HepG2 (cell line): Measurements from ENCODE around the gene HJURP.

ENCODE experiments used
- EP300 ChIP-seq, 3 experiments: sonication (generic) in 1 of 3; formaldehyde crosslinking in 1 of 3; IDR thresholded peaks; 2 replicates each; pipeline versions ENCODE4 v1.5.1 to v1.6.1; 2011 to 2020; ENCODE audit warnings: low read depth in 2 of 3, low read length in 2 of 3, borderline replicate concordance in 1 of 3, improper control_type of control experiment in 1 of 3, mild to moderate bottlenecking in 1 of 3, missing genetic modification reagents in 1 of 3, moderate library complexity in 1 of 3
- KDM1A ChIP-seq: IDR thresholded peaks from 2 replicates; pipeline ENCODE4 v1.6.1; 2016; ENCODE audit warnings: missing compliant biosample characterization
- MAX ChIP-seq: IDR thresholded peaks from 2 replicates; pipeline ENCODE4 v1.6.1; 2012; ENCODE audit warnings: inconsistent platforms
- NFIB ChIP-seq: sonication (generic); formaldehyde crosslinking; IDR thresholded peaks from 2 replicates; pipeline ENCODE4 v1.9.0; 2021; ENCODE audit warnings: missing genetic modification reagents, mild to moderate bottlenecking, borderline replicate concordance
- TCF7 ChIP-seq: sonication (generic); IDR thresholded peaks from 2 replicates; pipeline ENCODE4 v1.6.1; 2016; ENCODE audit warnings: antibody characterized with exemption, low read depth
- THAP11 ChIP-seq: IDR thresholded peaks from 2 replicates; pipeline ENCODE4 v1.6.1; 2016; ENCODE audit warnings: missing biosample characterization, missing genetic modification reagents
- YEATS4 ChIP-seq: sonication (generic); formaldehyde crosslinking; IDR thresholded peaks from 2 replicates; pipeline ENCODE4 v1.4.0; 2020; ENCODE audit warnings: missing genetic modification reagents, borderline replicate concordance
- ZBTB7A ChIP-seq: sonication (generic); formaldehyde crosslinking; IDR thresholded peaks from 2 replicates; pipeline ENCODE4 v1.8.0; 2022; ENCODE audit warnings: mild to moderate bottlenecking, missing genetic modification reagents
- ZBTB8A ChIP-seq: sonication (generic); formaldehyde crosslinking; IDR thresholded peaks from 2 replicates; pipeline ENCODE4 v1.4.0; 2020; ENCODE audit warnings: mild to moderate bottlenecking, low read depth, missing genetic modification reagents, borderline replicate concordance
- ZNF513 ChIP-seq: sonication (generic); formaldehyde crosslinking; conservative IDR thresholded peaks from 2 replicates; pipeline ENCODE4 v1.5.0; 2020; ENCODE audit warnings: missing genetic modification reagents
- ZNF572 ChIP-seq: sonication (generic); formaldehyde crosslinking; IDR thresholded peaks from 2 replicates; pipeline ENCODE4 v1.5.1; 2020; ENCODE audit warnings: mild to moderate bottlenecking, missing genetic modification reagents
- TF ChIP-seq, protein P1 (sequence below): sonication (generic); IDR thresholded peaks from 2 replicates; pipeline ENCODE4 v1.6.1; 2016; ENCODE audit warnings: low read depth, borderline replicate concordance
- TF ChIP-seq, protein P2 (sequence below): sonication (generic); formaldehyde crosslinking; IDR thresholded peaks from 2 replicates; pipeline ENCODE4 v1.4.0; 2020; ENCODE audit warnings: missing genetic modification reagents
- TF ChIP-seq, protein P3 (sequence below): sonication (generic); formaldehyde crosslinking; IDR thresholded peaks from 2 replicates; pipeline ENCODE4 v1.5.0; 2020; ENCODE audit warnings: mild to moderate bottlenecking, missing genetic modification reagents, moderate library complexity

DNA sequence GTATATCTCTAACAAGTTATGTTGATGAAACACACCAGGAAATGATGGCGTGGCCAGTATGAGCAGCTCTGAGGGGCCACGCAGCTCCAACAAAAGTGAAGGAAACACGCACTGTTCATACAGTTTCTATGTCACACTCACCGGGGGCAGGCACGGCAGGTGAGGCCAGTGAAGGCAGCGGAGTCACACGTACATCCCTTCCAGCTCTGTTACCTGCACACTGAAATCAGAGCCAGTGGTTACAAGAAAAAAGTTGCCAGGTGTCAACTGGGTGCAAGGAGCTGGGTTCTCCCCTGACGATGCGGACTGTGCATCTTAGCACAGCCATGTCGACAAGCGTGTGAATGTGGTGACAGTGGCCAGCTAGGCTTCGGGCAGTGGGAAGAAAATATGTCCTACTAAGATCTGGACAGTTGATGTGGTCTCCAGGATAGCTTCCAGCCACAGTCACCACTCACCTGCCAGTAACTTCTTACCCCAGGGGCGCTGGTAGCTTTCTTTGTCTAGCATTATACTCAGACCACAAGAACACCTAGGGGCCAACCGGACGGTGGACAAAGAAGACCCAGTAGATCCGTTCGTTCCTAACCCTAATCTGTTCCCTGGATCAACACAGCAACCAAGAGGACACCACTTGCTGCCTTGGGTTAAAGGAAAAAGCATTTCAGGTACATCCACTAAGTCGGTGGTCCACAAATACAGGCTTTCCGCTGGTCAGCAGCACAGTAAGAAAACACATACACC lies 10.1 kb downstream of the HJURP start:
- TF ChIP-seq YEATS4 (no peak), THAP11 (CRISPR knock-in tag) (no peak), ZBTB8A (CRISPR knock-in tag) (no peak), NFIB (CRISPR knock-in tag) (no peak), ZBTB7A (CRISPR knock-in tag) (no peak), MAX (no peak), TCF7 (no peak), ZNF513 (CRISPR knock-in tag) (no peak), ZNF572 (CRISPR knock-in tag) (no peak), KDM1A (CRISPR knock-in tag) (no peak), EP300 (IDR thresholded peaks at IDR 0.05; ENCODE audit: low read depth in 2 of 2, low read length in 2 of 2) (no peak), EP300 (CRISPR knock-in tag; IDR thresholded peaks at IDR 0.05; ENCODE audit: borderline replicate concordance) (no peak)
- TF ChIP-seq, protein P1, sequence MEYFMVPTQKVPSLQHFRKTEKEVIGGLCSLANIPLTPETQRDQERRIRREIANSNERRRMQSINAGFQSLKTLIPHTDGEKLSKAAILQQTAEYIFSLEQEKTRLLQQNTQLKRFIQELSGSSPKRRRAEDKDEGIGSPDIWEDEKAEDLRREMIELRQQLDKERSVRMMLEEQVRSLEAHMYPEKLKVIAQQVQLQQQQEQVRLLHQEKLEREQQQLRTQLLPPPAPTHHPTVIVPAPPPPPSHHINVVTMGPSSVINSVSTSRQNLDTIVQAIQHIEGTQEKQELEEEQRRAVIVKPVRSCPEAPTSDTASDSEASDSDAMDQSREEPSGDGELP: no peak
- TF ChIP-seq, protein P2, sequence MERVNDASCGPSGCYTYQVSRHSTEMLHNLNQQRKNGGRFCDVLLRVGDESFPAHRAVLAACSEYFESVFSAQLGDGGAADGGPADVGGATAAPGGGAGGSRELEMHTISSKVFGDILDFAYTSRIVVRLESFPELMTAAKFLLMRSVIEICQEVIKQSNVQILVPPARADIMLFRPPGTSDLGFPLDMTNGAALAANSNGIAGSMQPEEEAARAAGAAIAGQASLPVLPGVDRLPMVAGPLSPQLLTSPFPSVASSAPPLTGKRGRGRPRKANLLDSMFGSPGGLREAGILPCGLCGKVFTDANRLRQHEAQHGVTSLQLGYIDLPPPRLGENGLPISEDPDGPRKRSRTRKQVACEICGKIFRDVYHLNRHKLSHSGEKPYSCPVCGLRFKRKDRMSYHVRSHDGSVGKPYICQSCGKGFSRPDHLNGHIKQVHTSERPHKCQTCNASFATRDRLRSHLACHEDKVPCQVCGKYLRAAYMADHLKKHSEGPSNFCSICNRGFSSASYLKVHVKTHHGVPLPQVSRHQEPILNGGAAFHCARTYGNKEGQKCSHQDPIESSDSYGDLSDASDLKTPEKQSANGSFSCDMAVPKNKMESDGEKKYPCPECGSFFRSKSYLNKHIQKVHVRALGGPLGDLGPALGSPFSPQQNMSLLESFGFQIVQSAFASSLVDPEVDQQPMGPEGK: no peak
- TF ChIP-seq, protein P3, sequence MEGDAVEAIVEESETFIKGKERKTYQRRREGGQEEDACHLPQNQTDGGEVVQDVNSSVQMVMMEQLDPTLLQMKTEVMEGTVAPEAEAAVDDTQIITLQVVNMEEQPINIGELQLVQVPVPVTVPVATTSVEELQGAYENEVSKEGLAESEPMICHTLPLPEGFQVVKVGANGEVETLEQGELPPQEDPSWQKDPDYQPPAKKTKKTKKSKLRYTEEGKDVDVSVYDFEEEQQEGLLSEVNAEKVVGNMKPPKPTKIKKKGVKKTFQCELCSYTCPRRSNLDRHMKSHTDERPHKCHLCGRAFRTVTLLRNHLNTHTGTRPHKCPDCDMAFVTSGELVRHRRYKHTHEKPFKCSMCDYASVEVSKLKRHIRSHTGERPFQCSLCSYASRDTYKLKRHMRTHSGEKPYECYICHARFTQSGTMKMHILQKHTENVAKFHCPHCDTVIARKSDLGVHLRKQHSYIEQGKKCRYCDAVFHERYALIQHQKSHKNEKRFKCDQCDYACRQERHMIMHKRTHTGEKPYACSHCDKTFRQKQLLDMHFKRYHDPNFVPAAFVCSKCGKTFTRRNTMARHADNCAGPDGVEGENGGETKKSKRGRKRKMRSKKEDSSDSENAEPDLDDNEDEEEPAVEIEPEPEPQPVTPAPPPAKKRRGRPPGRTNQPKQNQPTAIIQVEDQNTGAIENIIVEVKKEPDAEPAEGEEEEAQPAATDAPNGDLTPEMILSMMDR (CRISPR knock-in tag): no peak
